ENCODE results near the gene LRRC74A. TPM values are rescaled to one million over a fixed set of nuclear protein-coding genes. Genes with fewer than 3 reads are reported as not detected.

Gene LRRC74A
- total and polyA plus RNA-seq, 2 of the 4 experiments (the other 2 are of a cell fraction): not detected

- no peak overlapping the region for H3K23ac ChIP-seq (ENCODE audit: low read depth, low read length)
- no CpG with 5 or more reads among the region's 2 CpGs for WGBS, 2 experiments (ENCODE audit: extremely low coverage in 2 of 2, insufficient read length in 1 of 2)
- dilution Hi-C loops (cut with HindIII; ENCODE audit: low sequenced_read_pairs, unreplicated experiment): no loop called here
- no peak overlapping the region for H3K4me2 ChIP-seq (ENCODE audit: low read depth, low read length)
- no TSS peak for BruUV-seq (replicated peaks)
- H3K56ac ChIP-seq (ENCODE audit: extremely low read depth, insufficient read depth, low read length): no peak overlapping the region
- no peak overlapping the region for H3K27ac ChIP-seq (ENCODE audit: insufficient read depth, low read length)
- no peaks in the 10 kb centered on the region for H3K79me1 ChIP-seq (ENCODE audit: low read depth in 1 of 2, low read length in 2 of 2)
- no peak overlapping the region for H3K18ac ChIP-seq (ENCODE audit: low read depth, low read length)
- no peak overlapping the region for H2AK9ac ChIP-seq (replicated peaks; ENCODE audit: low read depth, low read length, poor library complexity)
- no peak overlapping the region for H2BK5ac ChIP-seq (ENCODE audit: low read depth, low read length, poor library complexity, severe bottlenecking)
- H4K91ac ChIP-seq (ENCODE audit: insufficient read depth, low read depth, low read length): no peak overlapping the region
- no peaks in the 10 kb centered on the region for H4K20me1 ChIP-seq (ENCODE audit: insufficient read depth, low read length)
- no peak overlapping the region for H2BK20ac ChIP-seq (ENCODE audit: low read depth, low read length)
- no peaks in the 10 kb centered on the region for H3K4me1 ChIP-seq (ENCODE audit: control insufficient read depth, insufficient read depth, low read length)
- no peaks in the 10 kb centered on the region for H3K9me3 ChIP-seq (ENCODE audit: control insufficient read depth, insufficient read depth, low read length)
- ATAC-seq (ENCODE audit: low read depth): no peak
- H3K9me1 ChIP-seq (ENCODE audit: insufficient read depth, low read length): peaks cover 2% of the 10 kb centered on the region; the same call in 1 of the 2 replicates
- no peak overlapping the region for H4K5ac ChIP-seq (ENCODE audit: low read depth, low read length)
- no peak overlapping the region for H3K9ac ChIP-seq (ENCODE audit: low read depth, low read length)
- no peak overlapping the region for H3K4ac ChIP-seq (ENCODE audit: low read depth, low read length)
- intact Hi-C loops (cut with micrococcal nuclease): no loop called here
- ChIA-PET POLR2A (ENCODE audit: unreplicated experiment) (no interaction called here), CTCF (interaction anchor here (0.7 kb wide), 1 partner anchor 18 kb away, joined by 8 read pairs; no protein-coding TSS in a partner anchor)
- H3K36me3 ChIP-seq (ENCODE audit: control insufficient read depth, insufficient read depth, low read length): peaks cover 21% of the 10 kb centered on the region
- no peak overlapping the region for H4K8ac ChIP-seq (ENCODE audit: low read depth in 2 of 2, low read length in 2 of 2)
- H2BK15ac ChIP-seq (ENCODE audit: low read depth, low read length): no peak overlapping the region
- no peak overlapping the region for H3K14ac ChIP-seq (replicated peaks; ENCODE audit: low read depth, low read length)
- H3K4me3 ChIP-seq (ENCODE audit: insufficient read depth, low read depth, low read length): no peak overlapping the region
- no peak for DNase-seq
- no peaks in the 10 kb centered on the region for H3K27me3 ChIP-seq (ENCODE audit: control insufficient read depth, insufficient read depth, low read length)
- TF ChIP-seq ELK1 (IDR thresholded peaks at IDR 0.05; ENCODE audit: borderline replicate concordance, low read depth, low read length) (no peak), RFX5 (IDR thresholded peaks at IDR 0.05; ENCODE audit: low read depth, low read length) (no peak), NFE2L2 (IDR thresholded peaks at IDR 0.05; ENCODE audit: low read depth, low read length) (no peak), MAFK (IDR thresholded peaks at IDR 0.05; ENCODE audit: low read depth, low read length) (no peak), CTCF (conservative IDR thresholded peaks at IDR 0.05; ENCODE audit: low read depth, low read length) (no peak), USF2 (IDR thresholded peaks at IDR 0.05; ENCODE audit: low read depth, low read length) (no peak), MAZ (IDR thresholded peaks at IDR 0.05; ENCODE audit: borderline replicate concordance, low read depth, low read length) (no peak), MXI1 (IDR thresholded peaks at IDR 0.05; ENCODE audit: borderline replicate concordance, low read depth, low read length) (no peak), POLR2A (IDR thresholded peaks at IDR 0.05; ENCODE audit: low read depth, low read length) (no peak), RCOR1 (IDR thresholded peaks at IDR 0.05; ENCODE audit: insufficient replicate concordance, low read length) (no peak), CEBPB (IDR thresholded peaks at IDR 0.05; ENCODE audit: low read depth, low read length) (no peak), SMC3 (IDR thresholded peaks at IDR 0.05; ENCODE audit: low read depth, low read length) (no peak)
- in situ Hi-C loops (cut with MboI; ENCODE audit: low sequenced_read_pairs): no loop called here
- no peak overlapping the region for H2AK5ac ChIP-seq (ENCODE audit: low read depth, low read length)
- H2AFZ ChIP-seq (replicated peaks; ENCODE audit: low read length, poor library complexity): no peak overlapping the region
- no peak overlapping the region for H2BK120ac ChIP-seq (ENCODE audit: low read depth, low read length)
Observed at GRCh38 chr14:76786601-76787000, 39.6 kb upstream of the LRRC74A start.

Measured in IMR-90 (cell line).